Astrocyte of the hippocampus (primary cell): ENCODE results near the gene RHOD.
A peak's percentile ranks its signal among the peaks of the same experiment; 100 is the strongest.

Experiments
- DNase-seq: peaks from one replicate; pipeline ENCODE4 v3.0.0; 2011; ENCODE audit warnings: low read depth, low spot score

RHOD gene

GRCh38 chr11:67056267-67057204, at the start of gene RHOD:
RHOD (plus strand) TSS chr11:67056847; CDS start chr11:67056903, 56 bp downstream.
- DNase-seq = peak; percentile 81

GRCh38 chr11:67007126-67007525, 49.5 kb upstream of the RHOD start:
- DNase-seq = no peak

DNA sequence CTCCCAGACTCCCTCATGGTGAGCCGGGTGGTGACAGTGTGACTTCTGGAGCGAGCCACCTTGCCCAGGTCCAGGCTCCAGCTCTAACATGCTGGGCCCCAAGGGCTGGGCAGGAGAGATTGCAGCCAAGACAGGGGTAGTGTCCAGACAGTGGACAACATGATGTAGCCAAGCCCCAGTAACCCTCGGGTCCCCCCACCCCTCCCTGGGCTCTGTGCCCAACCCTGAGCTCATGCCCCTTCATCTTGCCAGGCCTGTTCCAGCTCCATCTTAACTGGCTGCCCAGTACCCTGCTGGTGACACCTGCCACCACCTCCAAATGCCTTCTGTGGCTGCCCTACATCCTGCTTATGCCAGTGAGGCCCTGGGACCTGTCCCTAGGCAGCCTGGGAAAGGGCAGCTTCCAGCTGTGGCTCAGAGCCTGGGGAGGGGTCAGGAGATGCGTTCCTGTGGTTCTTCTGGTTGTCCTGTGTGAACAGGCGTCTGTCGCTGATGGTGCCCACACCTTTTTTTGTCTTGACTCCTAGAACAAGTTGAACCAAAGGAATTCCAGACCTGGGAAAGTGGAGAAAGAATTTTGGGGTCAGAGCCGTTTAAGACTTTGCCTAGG, 46.2 kb upstream of the RHOD start:
- DNase-seq = no peak

DNA sequence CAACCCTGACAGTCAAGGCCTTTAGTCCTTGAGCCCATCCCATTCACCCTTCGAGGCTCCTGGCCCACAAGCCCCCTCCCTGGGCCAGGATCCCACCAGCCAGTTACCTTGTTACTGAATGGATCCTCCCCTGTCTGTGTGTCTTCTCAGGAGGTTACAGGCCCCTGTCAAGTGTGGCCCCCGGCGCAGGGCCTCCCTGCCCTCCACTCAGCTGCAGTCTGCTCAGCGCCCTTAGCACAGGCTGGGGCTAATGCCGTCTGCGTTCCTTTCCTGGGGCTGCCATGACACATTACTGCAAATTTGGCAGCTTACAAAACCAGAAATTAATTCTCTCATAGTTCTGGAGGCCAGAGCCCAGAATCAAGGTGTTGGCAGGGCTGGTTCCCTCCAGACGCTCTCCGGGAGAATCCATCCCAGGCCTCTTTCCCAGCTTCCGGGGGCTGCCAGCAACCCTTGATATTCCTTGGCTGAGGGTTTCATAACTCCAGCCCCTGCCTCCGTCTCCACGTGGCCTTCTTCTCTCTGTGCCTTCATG, 43.1 kb upstream of the RHOD start:
- no peak for DNase-seq

- DNase-seq = no peak
Observed at GRCh38 chr11:67014343-67014742, 42.3 kb upstream of the RHOD start.

- DNase-seq = no peak
Observed at GRCh38 chr11:67015048-67015447, 41.6 kb upstream of the RHOD start.

DNA sequence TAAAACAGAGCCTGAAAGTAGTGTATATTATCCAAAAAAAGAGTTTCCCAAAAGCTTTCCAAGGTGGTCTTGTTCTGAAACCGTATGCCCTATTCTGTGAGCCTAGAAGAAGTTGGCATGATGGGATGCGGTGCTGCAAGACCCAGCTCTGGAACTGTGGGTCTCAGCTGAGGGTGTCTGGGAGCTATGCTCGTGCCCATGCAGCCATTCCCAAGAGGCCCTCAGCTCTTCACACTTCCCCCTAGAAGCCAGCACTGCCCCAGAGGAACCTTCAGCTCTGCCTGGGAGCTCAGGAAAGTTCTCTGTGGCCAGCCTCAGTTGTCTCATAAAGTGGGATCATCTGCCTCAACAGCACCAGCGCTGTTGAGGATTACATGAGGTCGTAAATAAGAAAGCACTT, 40.1 kb upstream of the RHOD start:
- DNase-seq = no peak

GRCh38 chr11:67020949-67021348, 35.7 kb upstream of the RHOD start:
- no peak for DNase-seq

GRCh38 chr11:67022341-67022933, 34.2 kb upstream of the RHOD start:
- peak; percentile 80 for DNase-seq

DNA sequence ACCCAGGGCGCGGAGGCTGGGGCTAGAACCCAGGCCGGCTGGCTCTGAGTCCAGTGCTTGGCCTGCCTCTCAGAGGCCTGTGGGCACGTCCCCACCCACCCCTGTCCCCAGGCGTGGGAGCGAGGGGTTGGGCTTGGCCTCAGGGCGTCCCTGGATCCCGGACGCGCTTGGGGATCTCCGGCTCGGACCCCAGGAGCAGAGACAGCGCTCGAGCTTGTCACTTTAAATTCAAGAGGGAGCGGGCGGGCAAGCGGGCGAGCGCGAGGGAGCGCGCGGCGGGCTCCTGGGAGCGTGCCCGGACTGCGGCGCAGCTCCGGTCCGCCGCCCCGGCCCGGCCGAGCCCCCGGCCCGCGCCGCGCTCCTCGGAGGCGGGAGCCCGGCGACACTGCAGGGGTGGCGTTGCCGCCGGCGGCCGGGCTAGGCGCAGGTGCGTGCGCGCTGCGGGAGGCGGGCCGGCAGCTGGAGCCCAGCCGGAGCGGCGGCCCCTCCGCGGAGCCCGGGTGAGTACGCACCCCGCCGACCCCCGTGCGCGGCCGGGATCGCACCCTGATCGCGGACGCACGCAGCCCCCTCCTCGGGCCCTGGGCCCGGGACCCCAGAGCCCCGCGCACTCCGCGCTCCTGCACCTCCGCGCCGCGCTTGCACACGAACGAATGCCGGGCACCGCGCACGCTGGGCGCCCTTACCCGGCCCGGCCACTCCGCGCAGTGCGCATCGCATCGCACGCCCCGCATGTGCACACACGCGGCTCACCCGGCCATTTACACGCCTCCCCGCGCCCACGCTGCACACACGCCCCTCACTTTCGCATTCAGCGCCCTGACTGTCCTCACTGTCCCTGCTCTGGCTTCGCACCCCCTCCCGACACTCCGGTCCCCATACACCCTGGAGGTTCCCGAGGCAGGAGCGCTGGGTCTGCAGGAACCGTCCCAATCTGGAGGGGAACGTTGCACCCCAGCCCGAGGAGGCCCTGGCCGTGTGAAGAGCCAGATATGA, 33.4 kb upstream of the RHOD start, which contains the start of gene SYT12:
TSS of gene SYT12 (plus strand) at position 174 of the 996 bp plus-strand sequence. CDS start 7,011 bp downstream, outside the sequence.
- peak; percentile 58 for DNase-seq

GRCh38 chr11:67023957-67024353, 32.7 kb upstream of the RHOD start:
- no peak for DNase-seq

- DNase-seq = peak; percentile 23
Observed at GRCh38 chr11:67024410-67024809, 32.2 kb upstream of the RHOD start.

DNA sequence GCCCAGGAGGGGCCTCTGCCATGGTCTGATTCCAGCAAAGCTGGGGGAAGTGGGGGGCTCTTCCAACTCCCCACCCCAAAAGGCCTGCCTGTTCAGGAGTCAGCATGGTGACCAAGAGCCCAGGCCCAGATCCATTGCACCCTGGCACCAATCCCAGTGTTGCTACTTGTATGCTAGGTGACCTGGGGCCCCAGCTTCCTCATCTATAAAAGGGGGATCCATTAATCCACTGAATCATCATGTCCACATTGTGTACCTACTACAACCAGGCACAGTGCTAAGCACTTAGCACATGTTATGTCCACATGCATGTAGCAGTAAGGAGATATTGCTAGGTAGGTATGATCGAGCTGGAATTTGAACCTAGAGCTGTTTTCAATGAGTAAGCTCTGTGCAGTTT, 31.7 kb upstream of the RHOD start:
- no peak for DNase-seq

- no peak for DNase-seq
Observed at GRCh38 chr11:67025750-67026149, 30.9 kb upstream of the RHOD start.

DNA sequence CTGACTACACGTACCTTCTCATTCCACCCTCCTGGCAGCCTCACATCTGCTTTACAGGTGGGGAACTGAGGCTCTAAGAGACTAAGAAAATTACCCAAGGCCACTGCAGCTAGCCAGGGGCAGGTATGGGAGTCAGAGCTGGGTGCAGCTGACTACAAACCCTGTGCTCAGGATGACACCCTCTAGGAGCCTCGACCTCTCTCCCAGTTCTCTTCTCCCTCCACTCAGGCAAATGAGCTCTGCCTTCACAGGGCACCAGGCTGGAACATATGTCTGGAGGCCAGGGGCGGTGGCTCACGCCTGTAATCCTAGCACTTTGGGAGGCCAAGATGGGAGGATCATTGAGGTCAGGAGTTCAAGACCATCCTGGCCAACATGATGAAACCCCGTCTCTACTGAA, 29.7 kb upstream of the RHOD start:
- no peak for DNase-seq

GRCh38 chr11:67027483-67027930, 29.1 kb upstream of the RHOD start:
- no peak for DNase-seq

- DNase-seq = no peak
Observed at GRCh38 chr11:67027943-67028542, 28.6 kb upstream of the RHOD start.

- peak; percentile 54 for DNase-seq
Observed at GRCh38 chr11:67029146-67029545, 27.5 kb upstream of the RHOD start.

GRCh38 chr11:67030976-67031375, 25.7 kb upstream of the RHOD start:
- DNase-seq = no peak

GRCh38 chr11:67031791-67032561, 24.7 kb upstream of the RHOD start:
- DNase-seq = peak; percentile 77
